SHP77 treated with DMSO at 0.1 percent for 48 hours (cell line): ENCODE measurements around the gene KLK5.

Experiments
- DNase-seq: peaks from one replicate; lab custom pipeline; 2025; lab: John Stamatoyannopoulos, UW

KLK5 gene

DNA sequence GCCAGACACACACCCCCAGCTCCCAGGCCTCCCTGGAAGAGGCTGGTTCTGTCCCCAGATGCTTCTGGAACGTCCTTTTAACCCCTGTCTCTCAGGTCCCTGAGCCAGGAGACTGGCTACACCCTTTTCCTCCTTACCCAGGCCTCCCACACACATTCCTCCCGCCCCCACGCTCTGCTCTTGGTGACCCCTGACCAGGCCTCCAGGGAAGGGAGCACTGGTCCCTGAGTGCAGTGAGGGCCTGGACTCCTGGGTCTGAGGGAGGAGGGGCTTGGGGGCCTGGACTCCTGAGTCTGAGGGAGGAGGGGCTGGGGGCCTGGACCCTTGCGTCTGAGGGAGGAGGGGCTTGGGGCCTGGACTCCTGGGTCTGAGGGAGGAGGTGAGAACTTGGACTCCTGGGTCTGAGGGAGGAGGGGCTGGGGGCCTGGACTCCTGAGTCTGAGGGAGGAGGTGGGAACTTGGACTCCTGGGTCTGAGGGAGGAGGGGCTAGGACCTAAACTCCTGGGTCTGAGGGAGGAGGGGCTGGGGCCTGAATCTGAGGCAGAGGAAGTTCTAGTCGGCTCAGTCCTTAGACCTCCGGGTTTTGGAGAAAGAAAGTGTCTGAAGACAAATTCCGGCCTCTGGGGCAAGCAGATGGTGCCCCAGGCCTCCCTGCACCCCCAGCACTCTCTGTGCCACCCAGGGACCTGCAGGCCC, 16.0 kb upstream of the KLK5 start:
- no peak for DNase-seq

DNA sequence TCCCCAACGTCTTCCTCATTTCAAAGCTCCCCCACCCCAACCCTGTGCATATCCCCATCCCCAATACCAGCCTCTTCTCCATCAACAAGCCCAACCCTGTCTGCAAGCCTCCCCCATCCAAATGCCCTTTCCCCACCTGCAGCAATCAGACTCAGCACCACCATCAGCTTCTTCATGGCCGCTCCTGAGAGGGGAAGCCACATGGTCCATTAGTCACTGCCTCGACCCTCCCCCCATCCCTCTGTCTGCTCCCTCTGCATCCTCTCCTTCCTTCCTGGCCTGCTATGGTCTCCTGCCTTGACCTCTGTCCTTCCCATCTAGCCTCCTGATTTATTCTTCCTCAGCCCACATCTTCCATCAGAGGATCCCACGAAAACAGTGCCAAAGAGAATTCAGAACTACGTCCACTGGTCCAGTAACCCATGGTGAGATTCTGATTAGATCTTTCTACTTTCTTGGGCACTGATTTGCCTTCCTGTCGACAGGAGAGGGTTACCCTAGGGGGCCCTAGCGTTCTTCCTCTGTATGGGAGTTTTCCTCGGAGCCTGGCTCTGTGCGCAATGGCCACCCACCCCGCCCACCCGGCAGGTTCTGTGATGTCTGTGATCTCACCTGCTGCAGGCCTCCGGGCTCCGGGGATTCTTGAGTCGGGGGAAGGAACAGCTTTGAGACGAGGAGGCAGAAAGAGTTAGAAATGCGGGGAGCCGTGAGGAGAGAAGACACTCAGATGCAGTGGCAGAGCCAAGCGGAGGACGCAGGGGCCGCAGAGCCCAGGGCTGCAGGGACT, 15.3 kb upstream of the KLK5 start:
- no peak for DNase-seq

DNA sequence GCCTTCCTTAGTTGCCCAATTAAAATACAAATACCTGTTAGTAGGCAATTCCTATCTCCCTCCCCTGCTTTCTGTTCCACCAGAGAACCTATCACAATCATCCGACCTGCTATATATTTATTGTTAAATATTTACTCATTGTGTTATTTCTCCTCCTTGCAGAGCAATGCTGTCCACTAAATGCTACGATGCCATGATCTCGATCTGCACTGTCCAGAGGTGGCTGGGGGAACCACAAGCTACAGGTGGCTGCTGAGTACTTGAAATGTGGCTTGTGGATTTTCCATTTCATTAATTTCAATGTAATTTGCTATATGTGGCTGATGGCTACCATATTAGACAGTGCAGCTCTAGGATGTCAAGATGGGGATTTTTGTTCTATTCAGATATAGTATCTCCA, 11.4 kb upstream of the KLK5 start:
- DNase-seq = no peak

DNA sequence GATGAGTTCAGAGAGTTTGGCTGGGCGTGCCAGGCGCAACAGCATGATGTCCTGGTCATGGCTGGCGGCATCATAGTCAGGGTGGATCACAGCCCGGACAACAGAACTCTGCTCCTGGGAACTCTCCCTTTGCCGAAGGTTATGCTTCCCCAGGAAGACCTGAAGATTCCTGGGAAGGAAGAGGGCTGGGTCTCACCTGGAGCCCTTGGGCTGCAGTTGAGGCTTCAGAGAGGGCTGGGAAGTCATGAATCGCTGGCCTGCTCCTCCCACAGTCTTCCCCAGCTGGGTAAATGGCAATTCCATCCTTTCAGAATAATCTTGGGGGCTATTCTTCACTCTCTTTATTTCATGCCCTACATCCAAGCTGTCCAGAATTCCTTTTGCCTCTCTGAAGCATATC, 10.5 kb upstream of the KLK5 start:
- DNase-seq = no peak

DNA sequence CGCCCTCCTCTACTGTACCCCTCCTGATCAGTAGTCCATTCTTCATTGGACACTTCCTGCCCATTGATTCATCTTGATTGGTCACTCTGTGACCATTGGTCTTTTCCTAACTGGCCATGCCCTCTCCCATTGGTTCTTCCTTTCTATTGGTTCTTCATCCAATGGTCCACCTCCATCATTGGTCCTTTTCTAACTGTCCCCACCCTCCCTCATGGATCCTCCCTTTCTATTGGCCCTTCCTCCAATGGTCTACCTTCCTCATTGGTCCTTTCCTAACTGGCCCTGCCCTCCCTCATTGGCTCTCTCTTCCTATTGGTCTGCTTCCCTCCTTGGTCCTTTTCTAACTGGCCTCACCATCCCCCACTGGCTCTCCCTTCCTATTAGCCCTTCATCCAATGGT, 9.4 kb upstream of the KLK5 start:
- DNase-seq = no peak

DNA sequence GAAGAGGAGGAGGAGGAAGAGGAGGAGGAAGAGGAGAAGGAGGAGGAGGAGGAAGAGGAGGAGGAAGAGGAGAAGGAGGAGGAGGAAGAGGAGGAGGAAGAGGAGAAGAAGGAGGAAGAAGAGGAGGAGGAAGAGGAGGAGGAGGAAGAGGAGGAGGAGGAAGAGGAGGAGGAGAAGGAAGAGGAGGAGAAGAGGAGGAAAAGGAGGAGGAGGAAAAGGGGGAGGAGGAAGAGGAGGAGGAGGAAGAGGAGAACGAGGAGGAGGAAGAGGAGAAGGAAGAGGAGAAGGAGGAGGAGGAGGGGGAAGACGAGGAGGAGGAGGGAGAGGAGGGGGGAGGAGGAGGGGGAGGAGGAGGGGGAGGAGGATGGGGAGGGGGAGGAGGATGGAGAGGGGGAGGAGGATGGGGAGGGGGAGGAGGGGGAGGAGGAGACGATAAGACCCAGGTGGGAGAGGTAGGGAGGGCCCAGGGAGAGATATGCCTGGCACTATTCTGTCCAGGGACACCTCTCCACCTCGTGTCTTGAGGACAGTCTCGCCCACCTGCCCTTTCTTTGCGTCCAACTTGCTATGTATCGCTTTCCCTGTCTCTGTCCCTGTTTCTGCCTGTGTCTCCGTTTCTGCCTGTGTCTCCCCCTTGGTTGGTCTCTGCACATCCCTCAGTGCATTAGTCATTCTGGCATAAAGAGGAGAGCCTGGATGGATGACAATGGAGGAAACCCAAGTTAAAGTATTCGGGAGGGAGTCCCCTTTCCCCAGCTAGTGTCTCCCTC, 7.1 kb upstream of the KLK5 start:
- DNase-seq = no peak

DNA sequence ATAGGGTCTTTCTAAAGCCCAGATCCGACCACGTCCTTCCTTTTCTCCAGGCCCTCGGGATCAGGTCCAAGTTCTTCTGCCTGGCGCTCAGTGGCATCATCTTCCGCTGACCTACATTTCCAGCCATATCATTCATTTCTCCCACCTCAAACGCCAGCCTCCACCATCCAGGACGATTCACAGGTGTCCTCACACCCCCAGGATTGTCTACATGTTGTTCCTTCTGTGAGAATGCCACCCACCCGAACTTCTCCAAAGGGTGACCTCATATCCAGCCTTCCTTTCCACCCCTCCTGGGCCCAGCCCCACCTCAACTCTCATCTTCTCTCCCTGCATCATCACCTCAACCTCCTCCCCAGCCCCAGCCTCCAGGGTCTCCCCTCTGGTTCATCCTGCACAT, 4.7 kb upstream of the KLK5 start:
- DNase-seq = no peak

DNA sequence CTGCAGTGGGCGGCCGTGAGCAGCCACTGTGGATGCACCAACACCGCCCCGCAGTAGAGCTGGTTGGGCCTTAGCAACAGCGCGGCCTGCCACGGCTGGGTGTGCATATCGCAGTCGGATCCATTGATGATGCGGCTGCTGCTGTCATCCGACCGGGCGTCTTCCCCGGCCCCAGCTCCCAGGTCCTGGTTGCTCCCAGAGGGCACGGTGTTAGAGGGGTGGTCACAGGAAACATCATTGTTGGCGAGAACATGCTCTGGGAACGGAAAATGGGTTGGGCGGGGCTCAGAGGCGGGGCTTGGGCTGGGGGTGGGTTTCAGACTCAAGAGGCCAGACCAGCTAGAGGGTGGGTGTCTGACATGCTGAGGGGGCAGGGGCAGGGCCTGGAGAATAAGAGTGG, 3.0 kb downstream of the KLK5 start:
- no peak for DNase-seq

DNA sequence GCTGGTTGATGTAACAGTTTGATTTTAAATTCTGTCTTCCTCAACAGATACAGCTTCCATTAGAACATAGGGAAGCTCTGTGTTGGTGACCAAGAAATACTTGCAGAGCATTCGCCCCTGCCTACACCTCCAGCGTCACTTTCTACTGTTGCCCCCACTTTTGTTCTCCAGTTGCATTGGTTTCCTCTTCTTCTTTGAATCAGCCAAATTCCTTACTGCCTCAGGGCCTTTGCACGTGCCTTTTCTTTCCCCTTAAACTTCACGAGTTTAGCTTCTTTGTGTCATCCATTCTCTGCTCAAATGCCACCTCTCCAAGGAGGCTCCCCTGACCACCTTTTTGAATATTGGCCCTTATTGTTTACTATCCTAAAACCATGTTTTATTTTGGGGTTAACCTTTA, 5.7 kb downstream of the KLK5 start:
- no peak for DNase-seq

DNA sequence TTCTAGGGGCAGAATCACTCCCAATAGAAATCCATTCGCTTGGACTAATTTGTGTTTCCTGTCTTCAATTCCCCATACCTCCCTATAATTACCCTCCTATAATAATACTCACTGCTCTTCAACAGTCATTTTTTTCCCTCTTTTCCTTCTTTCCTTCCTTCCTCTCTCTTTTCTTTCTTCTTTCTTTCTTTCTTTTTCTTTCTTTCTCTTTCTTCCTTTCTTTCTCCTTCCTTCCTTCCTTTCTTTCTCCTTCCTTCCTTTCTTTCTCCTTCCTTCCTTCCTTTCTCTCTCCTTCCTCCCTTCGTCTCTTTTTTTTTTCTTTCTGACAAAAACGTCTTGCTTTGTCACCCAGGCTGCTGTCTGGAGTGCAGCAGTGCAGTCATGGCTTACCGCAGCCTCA, 8.0 kb downstream of the KLK5 start:
- no peak for DNase-seq

DNA sequence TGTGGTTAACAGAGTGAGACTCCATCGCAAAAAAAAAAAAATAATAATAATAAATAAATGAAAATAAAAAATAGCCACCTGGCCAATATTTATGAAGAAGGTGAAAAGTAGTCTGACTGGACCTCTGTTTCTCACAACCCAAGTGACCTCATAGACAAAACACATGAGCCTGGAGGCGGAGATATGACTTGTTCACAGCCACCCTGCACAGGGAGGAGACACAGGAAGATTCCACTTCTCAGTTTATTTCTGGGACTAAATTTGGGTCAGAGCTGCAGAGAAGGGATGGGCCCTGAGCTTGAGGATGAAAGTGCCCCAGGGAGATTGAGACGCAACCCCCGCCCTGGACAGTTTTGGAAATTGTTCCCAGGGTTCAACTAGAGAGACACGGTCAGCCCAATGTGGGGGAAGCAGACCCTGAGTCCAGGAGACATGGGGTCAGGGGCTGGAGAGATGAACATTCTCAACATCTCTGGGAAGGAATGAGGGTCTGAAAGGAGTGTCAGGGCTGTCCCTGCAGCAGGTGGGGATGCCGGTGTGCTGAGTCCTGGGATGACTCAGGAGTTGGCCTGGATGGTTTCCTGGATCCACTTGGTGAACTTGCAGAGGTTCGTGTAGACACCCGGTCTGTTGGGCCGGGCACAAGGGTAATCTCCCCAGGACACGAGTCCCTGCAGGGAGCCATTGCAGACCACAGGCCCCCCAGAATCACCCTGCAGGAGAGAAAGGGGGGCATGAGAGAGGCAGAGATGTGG, 9.6 kb downstream of the KLK5 start:
- DNase-seq = no peak

DNA sequence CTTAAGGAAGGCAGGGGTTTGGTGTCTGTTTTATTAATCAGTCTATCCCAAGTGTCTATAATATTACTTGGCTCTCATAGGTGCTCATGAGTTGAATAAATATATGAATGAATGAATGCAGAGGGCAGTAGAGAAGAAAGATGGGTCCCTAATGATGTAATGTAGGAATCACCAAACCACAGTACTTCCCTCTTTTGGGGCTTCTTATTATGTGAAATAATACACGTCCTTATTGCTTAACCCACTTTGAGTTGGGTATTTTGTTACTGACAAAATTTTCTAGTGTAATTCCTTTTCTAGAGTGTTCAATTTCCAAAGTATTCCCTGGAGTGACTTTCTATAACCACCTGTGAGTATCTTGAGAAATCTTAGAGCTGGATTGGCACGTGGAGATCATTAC, 13.2 kb downstream of the KLK5 start:
- DNase-seq = no peak

DNA sequence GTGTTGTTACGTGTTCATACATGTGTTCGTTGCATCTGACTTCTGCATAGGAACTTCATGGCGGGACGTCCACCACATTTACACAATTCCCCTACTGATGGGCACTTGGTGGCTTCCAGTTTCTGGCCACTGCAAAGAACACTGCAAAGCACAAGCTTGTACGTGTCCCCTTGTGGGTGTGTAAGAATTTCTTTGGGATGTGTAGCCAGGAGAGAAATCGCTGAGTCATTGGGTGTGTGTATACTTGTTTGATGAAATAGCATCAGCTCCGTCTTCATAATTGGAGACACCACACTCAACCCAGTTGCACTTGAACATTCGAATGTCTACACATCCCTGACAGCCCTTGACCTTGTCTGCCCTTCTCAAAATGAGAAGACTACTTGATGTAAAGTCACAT, 19.2 kb downstream of the KLK5 start:
- no peak for DNase-seq

DNA sequence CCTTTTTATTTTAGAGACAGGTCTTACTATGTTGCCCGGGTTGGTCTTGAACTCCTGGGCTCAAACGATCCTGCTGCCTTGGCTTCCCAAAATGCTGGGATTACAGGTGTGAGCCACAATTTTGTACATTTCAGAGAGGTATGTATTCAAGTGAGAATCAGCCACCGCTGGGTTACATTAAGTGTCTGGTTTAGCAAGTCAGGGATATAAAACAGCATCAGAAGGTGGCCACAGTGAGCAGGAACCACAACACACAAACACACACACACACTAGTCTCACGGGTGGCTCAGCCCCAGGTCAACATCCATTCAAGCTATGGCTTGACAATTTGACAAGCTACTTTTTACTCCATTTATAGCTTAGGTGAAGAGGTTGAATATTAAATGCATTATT, 20.2 kb downstream of the KLK5 start:
- no peak for DNase-seq

DNA sequence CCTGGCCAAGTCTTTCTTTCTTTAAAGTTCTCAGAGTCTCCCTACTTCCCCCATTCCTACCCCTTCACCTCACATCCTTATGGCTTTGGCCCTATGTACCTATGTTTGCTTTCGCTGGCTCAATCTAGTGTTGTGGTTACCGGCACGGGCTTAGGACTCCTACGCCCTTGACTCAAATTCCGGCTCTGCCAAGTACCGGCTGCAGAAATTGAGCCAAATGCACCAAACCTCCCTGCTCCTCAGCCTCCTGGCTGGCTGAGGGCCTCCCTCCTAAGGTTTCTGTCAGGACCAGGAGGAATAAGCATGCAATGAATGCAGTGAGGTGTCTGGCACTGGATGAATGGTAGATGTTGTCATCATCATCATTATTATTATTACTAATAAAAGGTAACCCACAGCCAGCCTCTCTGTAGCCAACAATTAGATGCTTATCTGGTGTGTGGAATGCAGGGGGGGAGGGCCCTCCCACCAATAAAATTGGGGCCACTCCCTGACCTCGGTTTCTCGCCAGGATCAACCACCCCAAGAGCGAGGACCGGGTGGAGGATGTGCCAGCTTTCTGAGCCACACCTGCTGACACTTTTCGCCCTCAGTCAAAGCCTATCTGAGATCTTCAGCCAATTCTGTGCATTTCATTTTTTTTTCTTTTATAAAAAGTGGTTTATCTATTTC, 20.7 kb downstream of the KLK5 start:
- DNase-seq = no peak

DNA sequence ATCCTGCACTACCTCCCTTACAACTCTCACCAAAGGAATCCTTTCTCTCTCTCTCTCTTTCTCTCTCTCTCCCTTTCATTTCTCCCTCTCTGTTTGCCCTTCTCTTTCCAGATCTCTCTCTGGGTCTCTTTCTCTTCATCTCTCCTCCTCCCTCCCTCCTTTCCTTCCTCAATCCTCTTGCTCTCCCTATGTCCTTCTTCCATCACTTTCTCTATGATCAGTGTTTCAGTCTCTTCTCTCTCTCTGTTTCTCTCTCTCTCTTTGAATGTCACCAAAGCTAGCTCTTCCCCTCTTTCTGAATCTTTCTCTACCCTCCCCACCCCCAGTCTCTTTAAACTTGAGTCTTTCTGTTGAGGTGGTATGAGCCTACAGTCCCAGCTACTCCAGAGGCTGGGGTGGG, 21.8 kb downstream of the KLK5 start:
- DNase-seq = no peak

DNA sequence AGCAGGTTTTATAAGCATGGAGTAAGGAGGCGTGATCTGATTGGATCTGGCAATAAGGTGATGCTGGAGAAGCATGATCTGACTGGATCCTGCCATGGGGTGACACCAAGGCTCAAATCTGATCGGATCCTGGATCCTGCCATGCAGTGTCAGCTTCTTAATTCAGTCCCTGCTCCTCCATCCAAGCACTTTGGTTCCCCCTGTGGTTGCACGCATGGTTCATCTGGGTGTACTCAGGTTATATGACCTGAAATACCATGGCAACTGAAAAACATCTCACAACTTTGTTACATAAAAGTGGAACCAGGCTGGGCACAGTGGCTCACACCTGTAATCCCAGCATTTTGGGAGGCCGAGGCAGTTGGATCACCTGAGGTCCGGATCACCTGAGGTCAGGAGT, 24.0 kb downstream of the KLK5 start:
- DNase-seq = no peak

DNA sequence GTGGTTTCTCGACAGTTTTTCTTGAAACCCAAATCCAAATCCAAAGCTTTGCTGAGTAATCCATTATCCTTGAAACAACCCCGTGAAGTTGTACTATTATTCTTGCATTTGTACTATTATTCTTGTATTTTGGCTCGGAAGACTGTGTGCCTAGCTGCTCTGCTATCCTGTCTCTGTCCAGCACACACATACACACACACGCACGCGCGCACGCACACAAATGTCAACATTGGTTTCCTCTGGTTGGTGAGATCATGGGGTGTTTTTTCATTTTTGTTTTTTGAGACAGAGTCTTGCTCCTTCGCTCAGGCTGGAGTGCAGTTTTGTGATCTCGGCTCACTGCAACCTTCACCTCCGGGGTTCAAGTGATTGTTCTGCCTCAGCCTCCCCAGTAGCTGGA, 26.7 kb downstream of the KLK5 start:
- no peak for DNase-seq

DNA sequence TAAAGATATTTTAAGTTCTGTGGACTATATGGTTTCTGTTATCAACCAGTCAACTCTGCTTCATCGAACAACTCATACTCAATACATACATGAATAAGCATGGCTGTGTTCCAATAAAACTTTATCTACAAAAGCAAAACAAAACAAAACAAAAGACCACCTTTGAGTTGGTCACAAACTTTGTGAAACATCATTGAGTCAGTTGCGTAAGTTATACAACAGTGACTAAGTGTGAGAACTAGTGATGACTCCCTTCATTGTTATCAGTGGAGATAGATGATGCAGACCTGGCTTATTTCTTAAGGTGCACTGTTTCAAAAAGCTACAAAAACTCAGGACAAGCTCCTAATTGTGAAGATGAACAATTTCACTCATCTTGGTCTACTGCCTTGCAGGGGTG, 27.1 kb downstream of the KLK5 start:
- no peak for DNase-seq

DNA sequence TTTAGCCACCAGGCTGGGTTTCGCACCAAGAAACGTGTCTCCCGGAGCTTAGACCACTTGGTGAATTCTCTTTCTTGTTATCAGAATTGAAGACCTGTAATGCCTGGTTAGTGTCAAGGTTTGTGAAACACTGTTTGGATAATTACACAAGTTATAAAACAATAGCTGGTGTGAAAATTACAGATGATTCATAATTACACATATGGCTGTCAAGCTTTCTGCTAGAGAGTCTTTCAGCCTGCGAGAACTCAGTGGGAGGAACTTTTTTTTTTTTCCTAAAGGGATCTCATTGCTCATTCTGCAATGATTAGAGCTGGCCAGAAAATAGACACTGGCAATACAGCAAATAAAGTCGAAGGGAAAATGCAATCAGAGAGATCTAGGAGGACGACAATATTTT, 28.3 kb downstream of the KLK5 start:
- no peak for DNase-seq

DNA sequence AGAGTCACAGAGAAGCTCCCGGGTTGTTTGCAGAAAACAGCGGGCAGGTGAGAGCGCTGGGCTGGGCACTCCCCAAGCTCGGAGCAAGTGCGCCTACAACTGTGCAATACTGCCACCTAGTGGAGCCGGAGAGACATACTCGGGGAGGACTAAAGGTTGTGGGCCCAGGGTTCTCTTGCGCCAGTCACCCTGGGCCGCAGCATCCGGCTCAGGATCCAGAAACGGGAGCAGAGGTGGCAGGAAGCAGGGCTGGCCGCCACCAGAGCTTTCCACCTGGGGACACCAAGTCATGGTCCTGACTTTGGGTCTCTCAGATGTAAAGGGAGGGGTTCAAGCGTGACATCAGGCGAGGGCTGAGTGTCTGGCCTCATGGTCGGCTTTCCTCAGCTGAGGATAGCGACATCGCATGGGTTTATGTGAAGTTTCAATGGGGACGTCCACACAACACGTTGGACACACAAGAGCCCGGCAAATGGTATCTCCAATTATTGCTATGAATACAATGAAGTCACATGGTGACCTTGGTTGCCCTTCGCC, 30.5 kb downstream of the KLK5 start:
- peak; percentile 79 for DNase-seq
